A549 (cell line): Measurements from ENCODE around the gene KCNMA1. TPM values are rescaled to one million over a fixed set of nuclear protein-coding genes. Genes with fewer than 3 reads are reported as not detected.

Experiments
- ATAC-seq, 2 experiments: fragments of 200-7000 bp in 1 of 2; fragments of >200 bp in 1 of 2; cut with Nextera tagmentation in 1 of 2; cut with Tn5 transposase in 1 of 2; 3 replicates each; pipeline versions ENCODE4 v1.8.0 to v1.9.1; 2018 to 2020; ENCODE audit warnings: mild to moderate bottlenecking in 1 of 2, moderate library complexity in 1 of 2
- CTCF ChIA-PET: fragments of 300-600 bp; sonication (Branson Sonifier 250); formaldehyde crosslinking; extraction: SDS; loops from one replicate; lab custom pipeline; 2021; ENCODE audit warnings: antibody characterized with exemption, inconsistent platforms; lab: Yijun Ruan, JAX
- POLR2A ChIA-PET: fragments of 350-600 bp; formaldehyde crosslinking; extraction: SDS; loops from one replicate; lab custom pipeline; 2021; ENCODE audit warnings: antibody characterized with exemption, inconsistent platforms; lab: Yijun Ruan, JAX
- DNase-seq, 2 experiments: peaks; one replicate each; pipeline versions ENCODE4 v3.0.0 to v3.0.0-alpha.2; 2011 to 2016; ENCODE audit warnings: low read depth in 1 of 2, low spot score in 1 of 2
- FAIRE-seq: peaks from 2 replicates; lab custom pipeline; 2011; peaks lifted over from hg19 to GRCh38; lab: Jason Lieb, UNC
- H3K27ac ChIP-seq, 2 experiments: fragments of >200 bp; sonication (Bioruptor Twin); formaldehyde crosslinking; 3 replicates each; pipeline ENCODE4 v1.5.1; 2016 to 2017
- H3K4me1 ChIP-seq: fragments of >200 bp; sonication (Bioruptor Twin); formaldehyde crosslinking; 3 replicates; pipeline ENCODE4 v1.6.1; 2016
- H3K4me2 ChIP-seq: fragments of >200 bp; sonication (Bioruptor Twin); formaldehyde crosslinking; 3 replicates; pipeline ENCODE4 v1.6.1; 2016
- H3K4me3 ChIP-seq: fragments of >200 bp; sonication (Bioruptor Twin); formaldehyde crosslinking; 3 replicates; pipeline ENCODE4 v1.5.1; 2016
- H3K9me3 ChIP-seq: fragments of >200 bp; sonication (Bioruptor Twin); formaldehyde crosslinking; 3 replicates; pipeline ENCODE4 v1.6.1; 2016
- CBX2 ChIP-seq: fragments of 200-600 bp; sonication (generic); IDR thresholded peaks from 2 replicates; pipeline ENCODE4 v1.6.1; 2016; ENCODE audit warnings: low read depth, mild to moderate bottlenecking, borderline replicate concordance
- CHD2 ChIP-seq: fragments of 150-350 bp; IDR thresholded peaks from 2 replicates; pipeline ENCODE4 v1.6.1; 2014; ENCODE audit warnings: low read length; ENCODE audit not compliant: partially characterized antibody
- CTCF ChIP-seq: fragments of >200 bp; sonication (Bioruptor Twin); formaldehyde crosslinking; IDR thresholded peaks from 3 replicates; pipeline ENCODE4 v1.5.1; 2016
- ELK1 ChIP-seq: fragments of 150-350 bp; IDR thresholded peaks from 2 replicates; pipeline ENCODE4 v1.6.1; 2014; ENCODE audit warnings: low read depth, mild to moderate bottlenecking, low read length
- HES2 ChIP-seq: fragments of >200 bp; sonication (Bioruptor Twin); formaldehyde crosslinking; IDR thresholded peaks from 2 replicates; pipeline ENCODE4 v1.6.1; 2016
- HEYL ChIP-seq: fragments of 250-450 bp; sonication (Bioruptor Pico); IDR thresholded peaks from 2 replicates; pipeline ENCODE4 v1.8.0; 2021; ENCODE audit warnings: mild to moderate bottlenecking, moderate library complexity
- HOXB13 ChIP-seq: fragments of 250-450 bp; sonication (Bioruptor Pico); IDR thresholded peaks from 2 replicates; pipeline ENCODE4 v1.5.0; 2020; ENCODE audit warnings: low read depth, mild to moderate bottlenecking, moderate library complexity
- JUN ChIP-seq, 2 experiments: fragments of >200 bp; sonication (Bioruptor Twin); formaldehyde crosslinking; IDR thresholded peaks; 2 replicates in 1 of 2; 3 replicates in 1 of 2; pipeline ENCODE4 v1.6.1; 2016 to 2017
- MAFK ChIP-seq: fragments of 450-650 bp; IDR thresholded peaks from 2 replicates; pipeline ENCODE4 v1.6.1; 2014; ENCODE audit not compliant: partially characterized antibody
- MYC ChIP-seq: IDR thresholded peaks from 2 replicates; pipeline ENCODE4 v1.6.1; 2012; ENCODE audit warnings: mild to moderate bottlenecking, inconsistent platforms, low read length, improper control_type of control experiment, borderline replicate concordance
- PHF8 ChIP-seq: fragments of 200-600 bp; sonication (generic); IDR thresholded peaks from 2 replicates; pipeline ENCODE4 v1.6.1; 2016; ENCODE audit warnings: low read depth, mild to moderate bottlenecking, antibody characterized with exemption, moderate library complexity, borderline replicate concordance
- POLR2A ChIP-seq: IDR thresholded peaks from 2 replicates; pipeline ENCODE4 v1.6.1; 2012; ENCODE audit warnings: mild to moderate bottlenecking, low read length
- REST ChIP-seq: fragments of 200-600 bp; sonication (generic); IDR thresholded peaks from 2 replicates; pipeline ENCODE4 v1.6.1; 2016; ENCODE audit warnings: antibody characterized with exemption, mild to moderate bottlenecking, moderate library complexity
- SMC3 ChIP-seq: fragments of >200 bp; sonication (Bioruptor Twin); formaldehyde crosslinking; IDR thresholded peaks from 3 replicates; pipeline ENCODE4 v1.6.1; 2018; ENCODE audit warnings: inconsistent platforms
- SREBF2 ChIP-seq: fragments of 450-650 bp; IDR thresholded peaks from 2 replicates; pipeline ENCODE4 v1.6.1; 2014; ENCODE audit warnings: mild to moderate bottlenecking, moderate library complexity
- TP53 ChIP-seq: fragments of 250-450 bp; sonication (Bioruptor Pico); IDR thresholded peaks from 2 replicates; pipeline ENCODE4 v1.5.0; 2021; ENCODE audit warnings: mild to moderate bottlenecking, moderate library complexity
- USF2 ChIP-seq: fragments of 450-650 bp; IDR thresholded peaks from 2 replicates; pipeline ENCODE4 v1.6.1; 2014; ENCODE audit warnings: antibody characterized with exemption
- ZC3H11A ChIP-seq: fragments of 450-650 bp; IDR thresholded peaks from 2 replicates; pipeline ENCODE4 v1.6.1; 2014; ENCODE audit warnings: antibody characterized with exemption, mild to moderate bottlenecking
- ZNF302 ChIP-seq: fragments of 250-450 bp; sonication (Bioruptor Pico); IDR thresholded peaks from 2 replicates; pipeline ENCODE4 v1.9.0; 2021; ENCODE audit warnings: inconsistent platforms, mild to moderate bottlenecking, moderate library complexity
- ZSCAN20 ChIP-seq: fragments of 250-450 bp; sonication (Bioruptor Pico); IDR thresholded peaks from 2 replicates; pipeline ENCODE4 v1.8.0; 2022; ENCODE audit warnings: mild to moderate bottlenecking, moderate library complexity
- WGBS: methylation state at CpG from one replicate; pipeline ENCODE4 v1.1.6; 2017; ENCODE audit errors: missing lambda C conversion rate; 5-methylcytosine and 5-hydroxymethylcytosine counted together
- polyA plus RNA-seq, 4 experiments: library from polyadenylated mRNA; depleted of rRNA in 3 of 4; stranded (reverse); fragments of >200 nt; fragmentation: RNase III in 1 of 4; extraction: RNeasy Plus Mini Kit Qiagen cat#74134 plus additional on column Dnase treatment in 1 of 4; gene quantifications; 2 replicates in 3 of 4; 3 replicates in 1 of 4; pipeline ENCODE4 v1.2.3, GENCODE V29; 2011 to 2017

KCNMA1 gene
- polyA plus RNA-seq, 2 of the 4 experiments (the other 2 are of a cell fraction), result 14.9 to 30.6 TPM

GRCh38 chr10:77553311-77553710 is 84.3 kb downstream of the KCNMA1 start:
- FAIRE-seq (no peak), ATAC-seq (no peak)
- WGBS, result 94% methylated on average over 3 of the region's 3 CpGs

GRCh38 chr10:77552252-77552651 is 85.4 kb downstream of the KCNMA1 start:
- DNase-seq, result no peak
- TF ChIP-seq MAFK, result no peak
- no peak for TF ChIP-seq CHD2
- no peak for TF ChIP-seq HEYL (CRISPR knock-in tag)
- TF ChIP-seq REST, result no peak
- no peak for TF ChIP-seq SREBF2
- TF ChIP-seq SMC3, result no peak
- CTCF ChIA-PET, result interaction anchor here (0.9 to 1.8 kb wide), 3 partner anchors 9 to 22 kb away, joined by 3 to 6 read pairs (median 3); no protein-coding TSS in a partner anchor
- no peak overlapping the region for H3K4me3 ChIP-seq
- POLR2A ChIA-PET, result no interaction called here
- H3K4me2 ChIP-seq, result no peak overlapping the region
- ATAC-seq, result no peak
- H3K9me3 ChIP-seq, result no peaks in the 10 kb centered on the region
- 74% methylated on average over 1 of the region's 1 CpG for WGBS
- H3K4me1 ChIP-seq, result peaks cover 36% of the 10 kb centered on the region; the same call in 2 of the 3 replicates
- H3K27ac ChIP-seq, result no peak overlapping the region
- FAIRE-seq, result no peak

More at GRCh38 chr10:77553311-77553710, 84.3 kb downstream of the KCNMA1 start:
- CTCF ChIA-PET, result interaction anchor here (0.6 to 1.6 kb wide), 7 partner anchors 14 to 162 kb away, joined by 3 to 5 read pairs (median 3); no protein-coding TSS in a partner anchor
- TF ChIP-seq CTCF, result no peak
- TF ChIP-seq, all 56 proteins: peak for 0
- no peak for DNase-seq
- H3K4me1 ChIP-seq, result peaks cover 43% of the 10 kb centered on the region; the same call in 2 of the 3 replicates
- H3K4me2 ChIP-seq, result no peak overlapping the region
- POLR2A ChIA-PET, result no interaction called here
- no peaks in the 10 kb centered on the region for H3K9me3 ChIP-seq
- no peak overlapping the region for H3K4me3 ChIP-seq
- H3K27ac ChIP-seq, result peak overlapping the region in 1 of 2 experiments; percentile 51; a peak in 2 of 6 replicates

- Histone ChIP-seq H3K9me3 (no peaks in the 10 kb centered on the region), H3K4me2 (no peak overlapping the region), H3K27ac (no peak overlapping the region), H3K4me3 (no peak overlapping the region), H3K4me1 (peaks cover 19% of the 10 kb centered on the region; the same call in 2 of the 3 replicates)
- DNase-seq, result no peak
- ATAC-seq, result no peak
- no peak for FAIRE-seq
- POLR2A ChIA-PET, result no interaction called here
- WGBS, result 90% methylated on average over 10 of the region's 10 CpGs
- no peak for TF ChIP-seq REST
- no peak for TF ChIP-seq ZNF302
- TF ChIP-seq TP53, result no peak
- no peak for TF ChIP-seq ZC3H11A
- TF ChIP-seq ELK1, result no peak
- TF ChIP-seq CBX2, result no peak
- no peak for TF ChIP-seq JUN (IDR thresholded peaks at IDR 0.05)
- no peak for TF ChIP-seq ZSCAN20
- TF ChIP-seq PHF8, result no peak
- TF ChIP-seq HOXB13 (CRISPR knock-in tag), result no peak
- TF ChIP-seq USF2, result no peak
- TF ChIP-seq POLR2A, result no peak
- TF ChIP-seq HES2, result no peak
- no peak for TF ChIP-seq MYC
- CTCF ChIA-PET, result interaction anchor here (1.8 kb wide), 1 partner anchor 13 kb away, joined by 6 read pairs; no protein-coding TSS in a partner anchor
These were observed 87.2 kb downstream of the KCNMA1 start for GRCh38 chr10:77550378-77550777.
